Fibroblast of skin of abdomen (primary cell): Measurements from ENCODE around the gene ABCC1.
"Not testable (repeated sequence)": the region's sequence is repeated elsewhere in the genome, so short reads cannot be mapped to it uniquely, and the experiment has no call there.

Experiments used
- DNase-seq: peaks from one replicate; pipeline ENCODE4 v3.0.0-alpha.2; 2013

ABCC1 gene

GRCh38 chr16:16143038-16143763, 193.8 kb downstream of the ABCC1 start:
- no peak for DNase-seq

GRCh38 chr16:16143931-16144330, 194.5 kb downstream of the ABCC1 start:
- DNase-seq, result no peak

- DNase-seq, result no peak
Measured at GRCh38 chr16:16144416-16144815, 195.0 kb downstream of the ABCC1 start.

DNA sequence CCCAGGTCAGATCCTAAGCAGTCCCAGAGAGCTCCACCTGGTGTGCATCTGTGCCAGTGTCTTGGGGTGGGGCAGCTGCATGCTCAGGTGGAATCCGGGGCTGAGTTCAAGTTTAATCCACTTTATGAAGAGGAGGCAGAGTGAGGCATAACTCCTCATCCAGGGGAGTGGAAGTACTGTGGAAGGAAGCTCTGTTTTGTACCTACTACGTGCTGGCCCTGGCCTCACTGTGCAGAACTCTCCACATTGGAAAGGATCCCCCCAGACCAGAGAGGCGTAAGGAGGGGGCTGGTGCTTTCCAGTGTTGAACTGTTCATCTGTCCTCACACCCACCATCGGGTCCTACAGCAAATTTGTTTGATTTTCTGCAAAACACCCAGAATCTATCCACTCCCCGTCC, 195.9 kb downstream of the ABCC1 start:
- DNase-seq, result no peak

DNA sequence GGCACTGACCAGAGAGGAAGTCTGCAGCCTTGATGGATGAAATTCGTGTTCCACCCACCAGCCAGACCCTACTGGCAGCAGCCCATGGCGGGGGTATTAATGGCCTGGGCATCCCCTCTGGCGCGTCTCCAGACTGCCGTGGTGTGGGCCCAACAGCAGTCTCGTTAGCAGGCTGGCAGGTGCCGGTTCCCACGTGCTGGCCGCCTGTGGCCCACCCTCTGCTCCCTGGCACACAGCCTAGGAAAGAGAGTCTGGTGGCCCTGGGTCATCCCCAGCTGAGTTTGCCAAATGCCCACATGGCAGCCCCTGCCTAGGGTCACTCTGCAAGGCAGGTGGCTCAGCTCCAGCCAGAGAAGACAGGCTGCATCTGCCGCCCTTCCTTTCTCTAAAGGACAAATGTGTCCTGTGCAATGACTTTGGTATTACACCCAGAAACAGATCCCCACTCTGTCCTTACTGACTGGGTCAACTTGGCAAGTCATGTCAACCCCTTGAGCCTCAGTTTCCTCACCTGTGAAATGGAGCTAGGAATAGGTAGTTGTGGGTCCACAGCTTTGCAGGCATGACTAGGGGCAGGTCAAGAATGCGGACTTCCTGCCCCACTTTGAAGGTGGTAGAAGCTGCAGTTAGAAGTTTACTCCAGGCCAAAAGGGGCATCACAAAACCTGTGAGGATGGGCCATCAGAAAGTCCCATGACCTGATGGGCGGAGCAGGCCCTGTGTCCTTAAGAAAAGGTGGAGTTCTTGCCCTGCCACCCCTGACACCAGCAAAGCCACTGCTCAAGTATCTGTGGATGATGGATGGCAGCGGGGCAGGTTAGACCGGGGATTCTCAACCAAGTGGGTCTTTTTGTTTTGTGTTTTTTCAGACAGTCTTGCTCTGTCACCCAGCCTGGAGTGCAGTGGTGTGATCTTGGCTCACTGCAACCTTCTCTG, 197.2 kb downstream of the ABCC1 start:
- no peak for DNase-seq

- DNase-seq, result no peak
Measured at GRCh38 chr16:16147316-16147999, 198.0 kb downstream of the ABCC1 start.

DNA sequence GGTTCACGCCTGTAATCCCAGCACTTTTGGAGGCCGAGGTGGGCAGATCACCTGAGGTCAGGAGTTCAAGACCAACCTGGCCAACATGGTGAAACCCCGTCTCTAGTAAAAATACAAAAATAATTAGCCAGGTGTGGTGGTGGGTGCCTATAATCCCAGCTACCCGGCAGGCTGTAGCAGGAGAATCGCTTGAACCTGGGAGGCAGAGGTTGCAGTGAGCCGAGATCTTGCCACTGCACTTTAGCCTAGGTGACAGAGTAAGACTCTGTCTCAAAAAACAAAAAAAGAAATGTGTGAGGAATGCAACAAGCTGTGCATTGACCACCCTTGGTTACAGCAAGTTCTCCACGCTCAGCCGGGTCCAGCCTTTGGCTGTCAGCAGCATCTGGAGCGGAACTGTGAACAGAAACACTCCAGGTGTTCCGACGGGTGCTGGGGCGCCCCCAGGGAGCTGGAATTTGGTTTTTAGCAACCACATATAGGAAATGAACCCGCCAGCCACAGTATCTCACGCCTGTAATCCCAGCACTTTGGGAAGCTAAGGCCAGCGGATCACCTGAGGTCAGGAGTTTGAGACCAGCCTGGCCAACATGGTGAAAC, 198.7 kb downstream of the ABCC1 start:
- DNase-seq, result not testable (repeated sequence)

DNA sequence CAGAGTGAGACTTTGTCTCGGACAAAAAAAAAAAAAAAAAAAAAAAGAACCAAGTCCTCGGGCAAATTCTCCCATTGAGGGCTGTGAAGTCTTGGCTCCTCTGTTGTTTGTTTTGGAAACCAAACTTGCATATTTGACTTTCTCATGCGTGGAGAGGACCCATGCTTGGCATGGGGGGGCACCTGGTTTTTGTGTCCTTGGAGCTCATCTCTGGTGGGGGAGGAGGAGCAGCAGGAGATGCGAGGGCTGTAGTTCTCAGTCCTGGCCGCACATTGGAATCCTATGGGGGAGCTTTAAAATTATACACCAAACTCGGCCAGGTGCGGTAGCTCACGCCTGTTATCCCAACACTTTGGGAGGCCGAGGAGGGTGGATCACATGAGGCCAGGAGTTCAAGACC, 199.3 kb downstream of the ABCC1 start:
- DNase-seq, result no peak

DNA sequence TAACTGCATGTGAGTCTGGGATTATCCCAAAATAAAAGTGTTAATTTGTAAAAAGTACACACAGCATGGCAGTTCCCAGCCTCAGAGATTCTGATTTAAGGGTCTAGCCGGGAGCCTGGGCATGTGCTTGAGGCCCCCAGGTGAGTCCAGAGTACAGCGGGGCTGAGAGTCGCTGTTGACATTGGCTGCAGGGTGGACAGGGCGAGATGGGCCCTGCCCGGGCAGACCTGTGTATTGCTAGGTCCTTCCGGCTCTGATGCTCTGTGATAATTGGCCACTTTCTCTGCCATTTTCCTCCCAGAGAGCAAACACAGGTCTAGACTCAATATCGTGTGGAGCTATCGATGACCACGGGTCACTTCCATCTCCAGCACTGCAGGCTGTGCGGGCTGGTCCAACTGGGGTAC, 200.3 kb downstream of the ABCC1 start:
- no peak for DNase-seq

- DNase-seq, result peak; percentile 42
Measured at GRCh38 chr16:16150117-16150877, 200.9 kb downstream of the ABCC1 start.

DNA sequence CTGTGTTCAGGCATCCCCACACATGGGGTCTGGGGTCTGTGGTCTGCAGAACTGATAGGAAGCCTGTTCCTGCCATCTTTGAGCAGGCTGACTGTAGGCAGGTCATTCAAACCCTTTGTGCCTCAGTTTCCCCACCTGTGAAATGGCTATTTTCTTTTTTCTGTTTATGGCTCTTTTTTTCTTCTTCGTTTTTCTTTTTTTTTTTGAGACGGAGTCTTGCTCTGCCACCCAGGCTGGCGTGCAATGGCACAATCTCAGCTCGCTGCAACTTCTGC, 201.4 kb downstream of the ABCC1 start:
- no peak for DNase-seq

DNA sequence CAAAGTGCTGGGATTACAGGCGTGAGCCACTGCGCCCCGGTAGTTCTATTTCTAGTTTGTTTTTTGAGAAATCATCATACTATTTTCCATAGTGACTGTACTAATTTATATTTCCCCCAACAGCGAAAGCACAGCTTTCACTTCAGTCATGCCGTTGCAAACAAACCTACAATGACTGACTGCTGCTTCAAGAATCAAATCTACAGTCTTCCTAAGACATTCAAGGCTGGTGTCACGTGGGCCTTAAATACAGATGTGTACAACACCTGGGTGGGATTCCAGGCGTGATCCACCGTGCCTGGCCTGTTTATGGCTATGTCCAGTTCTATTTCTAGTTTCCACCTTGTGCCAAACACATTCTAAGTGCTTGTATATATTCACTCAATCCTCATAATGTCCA, 201.9 kb downstream of the ABCC1 start:
- DNase-seq, result no peak

DNA sequence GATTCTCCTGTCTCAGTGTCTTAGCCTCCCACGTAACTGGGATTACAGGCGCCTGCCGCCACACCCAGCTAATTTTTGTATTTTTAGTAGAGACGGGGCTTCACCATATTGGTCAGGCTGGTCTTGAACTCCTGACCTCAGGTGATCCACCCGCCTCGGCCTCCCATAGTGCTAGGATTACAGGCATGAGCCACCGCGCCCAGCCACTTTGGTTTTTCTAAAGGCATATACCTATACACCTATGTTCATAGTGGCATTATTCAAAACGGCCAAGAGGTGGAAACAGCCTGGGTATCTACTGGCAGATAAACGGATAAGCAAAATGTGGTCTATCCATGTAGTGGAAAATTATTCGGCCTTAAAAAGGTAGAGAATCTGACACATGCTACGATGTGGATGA, 203.6 kb downstream of the ABCC1 start:
- not testable (repeated sequence) for DNase-seq

- no peak for DNase-seq
Measured at GRCh38 chr16:16154281-16154951, 205.0 kb downstream of the ABCC1 start.

DNA sequence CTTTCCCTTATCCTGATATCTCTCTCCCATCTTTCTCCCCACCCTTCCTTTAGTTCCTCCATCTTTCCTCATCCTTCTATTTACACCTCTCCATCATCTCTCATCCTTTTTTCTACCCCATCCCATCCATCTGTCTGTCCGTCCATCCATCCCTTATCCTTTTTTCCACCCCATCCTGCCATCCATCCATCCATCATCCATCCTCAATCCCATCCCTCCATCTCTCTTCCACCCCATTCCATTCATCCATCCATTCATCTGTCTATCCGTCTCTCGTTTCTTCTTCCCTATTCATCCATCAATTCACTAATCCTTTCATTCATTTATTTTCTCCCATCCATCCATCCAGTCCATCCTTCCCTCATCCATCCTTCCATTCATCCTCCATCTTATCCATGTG, 205.8 kb downstream of the ABCC1 start:
- DNase-seq, result no peak

DNA sequence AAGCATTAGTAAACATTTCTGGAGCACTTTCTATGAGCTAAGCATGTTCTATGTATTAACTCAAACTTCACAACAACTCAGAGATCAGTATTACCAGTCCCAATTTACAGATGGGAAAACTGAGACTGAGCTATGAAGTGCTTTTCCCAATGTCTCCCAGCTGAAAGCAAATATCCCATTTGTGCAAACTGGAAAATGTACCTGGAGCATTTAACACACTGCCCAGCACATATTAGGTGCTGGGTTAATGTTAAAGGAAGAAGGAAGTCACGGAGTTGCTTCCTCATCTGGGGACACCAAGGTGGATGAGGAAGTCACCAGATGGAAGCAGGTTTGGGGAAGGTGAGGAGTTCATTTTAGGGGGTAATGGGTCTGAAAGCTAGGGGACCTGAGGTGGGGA, 207.8 kb downstream of the ABCC1 start:
- DNase-seq, result no peak

GRCh38 chr16:16158082-16158658, 208.8 kb downstream of the ABCC1 start:
- no peak for DNase-seq

- no peak for DNase-seq
Measured at GRCh38 chr16:16158741-16159374, 209.4 kb downstream of the ABCC1 start.

- DNase-seq, result no peak
Measured at GRCh38 chr16:16159662-16160061, 210.2 kb downstream of the ABCC1 start.

GRCh38 chr16:16161319-16161718, 211.9 kb downstream of the ABCC1 start:
- no peak for DNase-seq

GRCh38 chr16:16161840-16162239, 212.4 kb downstream of the ABCC1 start:
- not testable (repeated sequence) for DNase-seq
